Heart left ventricle (tissue), 13 donors: ENCODE results near the gene LXN.

Experiments
- POLR2A ChIP-seq, 2 donors: fragments of 450-650 bp; IDR thresholded peaks; one replicate each; pipeline ENCODE4 v1.6.1; 2017; ENCODE audit warnings: antibody characterized with exemption in 2 of 2, mild to moderate bottlenecking in 2 of 2, moderate library complexity in 2 of 2
- TF ChIP-seq, protein P1 (sequence below), 12 donors: fragments of 200-600 bp; sonication (generic) in 4 of 12; IDR thresholded peaks; one replicate each; pipeline versions ENCODE4 v1.5.0 to v1.8.0; 2018 to 2022; ENCODE audit warnings: antibody characterized with exemption in 12 of 12, mild to moderate bottlenecking in 5 of 12
- donor health status: ischemic (EF 13 %, LVEDD 7.1; RV severe dilation, severe dysfunction).
- donor health status: DM: no; HTN: yes; CAD: no.
- donor health status: DM: no; HTN: no; CAD: no.
- donor health status: ischemic (EF 25% LVEDD 6.9; RV normal size, moderate dysfunction).
- donor health status: ischemic (EF 25% LVEDD 5.7; RV mildly dilated, moderate dysfunction).
- donor health status: ischemic (EF 35%, LVEDD 5.7; RV mildly dilated, moderate dysfunction).
- donor health status: nonischemic (EF 11% LVEDD 7.7; RV severe dilation, severe dysfunction).
- donor health status: DM: yes; HTN: yes; CAD: no.
- donor health status: PGD.
- donor health status: ischemic (EF 29% LVEDD 5.4; RV normal size, mild dysfunction).
- donor health status: nonischemic (EF 23%, LVEDD 6.1; RV moderate dilation, normal function).

- TF ChIP-seq POLR2A (IDR thresholded peaks at IDR 0.05) = no peak
- TF ChIP-seq, protein P1, sequence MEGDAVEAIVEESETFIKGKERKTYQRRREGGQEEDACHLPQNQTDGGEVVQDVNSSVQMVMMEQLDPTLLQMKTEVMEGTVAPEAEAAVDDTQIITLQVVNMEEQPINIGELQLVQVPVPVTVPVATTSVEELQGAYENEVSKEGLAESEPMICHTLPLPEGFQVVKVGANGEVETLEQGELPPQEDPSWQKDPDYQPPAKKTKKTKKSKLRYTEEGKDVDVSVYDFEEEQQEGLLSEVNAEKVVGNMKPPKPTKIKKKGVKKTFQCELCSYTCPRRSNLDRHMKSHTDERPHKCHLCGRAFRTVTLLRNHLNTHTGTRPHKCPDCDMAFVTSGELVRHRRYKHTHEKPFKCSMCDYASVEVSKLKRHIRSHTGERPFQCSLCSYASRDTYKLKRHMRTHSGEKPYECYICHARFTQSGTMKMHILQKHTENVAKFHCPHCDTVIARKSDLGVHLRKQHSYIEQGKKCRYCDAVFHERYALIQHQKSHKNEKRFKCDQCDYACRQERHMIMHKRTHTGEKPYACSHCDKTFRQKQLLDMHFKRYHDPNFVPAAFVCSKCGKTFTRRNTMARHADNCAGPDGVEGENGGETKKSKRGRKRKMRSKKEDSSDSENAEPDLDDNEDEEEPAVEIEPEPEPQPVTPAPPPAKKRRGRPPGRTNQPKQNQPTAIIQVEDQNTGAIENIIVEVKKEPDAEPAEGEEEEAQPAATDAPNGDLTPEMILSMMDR (IDR thresholded peaks at IDR 0.05) = no peak
Measured at GRCh38 chr3:158717576-158717975, 45.1 kb upstream of the LXN start.
